Activated CD4-positive, alpha-beta T cell treated with anti-CD3 and anti-CD28 coated beads, Interleukin-2, amount 10 ng/mL, durations not matched to agents 7 days and 5 days (primary cell): Measurements from ENCODE around the gene RAMP3. TPM values are rescaled to one million over a fixed set of nuclear protein-coding genes. Genes with fewer than 3 reads are reported as not detected.

Experiments used
- CTCF ChIA-PET: fragments of 350-600 bp; sonication (Branson Sonifier 250); formaldehyde crosslinking; loops from one replicate; lab custom pipeline; 2021; ENCODE audit warnings: antibody characterized with exemption; lab: Charles Lee
- POLR2A ChIA-PET: fragments of 350-600 bp; sonication (Branson Sonifier 250); formaldehyde crosslinking; loops from one replicate; lab custom pipeline; 2021; ENCODE audit warnings: antibody characterized with exemption; lab: Charles Lee
- DNase-seq: peaks from one replicate; pipeline ENCODE4 v3.0.0-alpha.2; 2020
- H3K27ac Mint-ChIP-seq: one replicate; pipeline ENCODE4 v1.8.0; 2021; ENCODE audit warnings: mild to moderate bottlenecking, moderate library complexity, mixed read lengths
- H3K27me3 Mint-ChIP-seq: one replicate; pipeline ENCODE4 v1.8.0; 2021; ENCODE audit warnings: mixed read lengths
- H3K36me3 Mint-ChIP-seq: one replicate; pipeline ENCODE4 v1.8.0; 2021; ENCODE audit warnings: low read depth, mixed read lengths
- H3K4me1 Mint-ChIP-seq: one replicate; pipeline ENCODE4 v1.8.0; 2021; ENCODE audit warnings: mixed read lengths
- H3K4me3 Mint-ChIP-seq: one replicate; pipeline ENCODE4 v1.8.0; 2021; ENCODE audit warnings: mild to moderate bottlenecking, moderate library complexity, mixed read lengths
- H3K9me3 Mint-ChIP-seq: one replicate; pipeline ENCODE4 v1.8.0; 2021; ENCODE audit warnings: mixed read lengths
- total RNA-seq, 2 experiments: library from RNA; stranded (reverse); gene quantifications; one replicate each; pipeline ENCODE4 v1.2.3, GENCODE V29; 2021

Gene RAMP3
- total RNA-seq, 2 experiments from 2014 or later = not detected

- ChIA-PET POLR2A (no interaction called here), CTCF (interaction anchor here (0.6 kb wide), 1 partner anchor 1064 kb away, joined by 3 read pairs; no protein-coding TSS in a partner anchor)
- H3K9me3 Mint-ChIP-seq = no peaks in the 10 kb centered on the region
- H3K36me3 Mint-ChIP-seq = no peaks in the 10 kb centered on the region
- H3K4me3 Mint-ChIP-seq = no peak overlapping the region
- H3K27ac Mint-ChIP-seq = no peak overlapping the region
- H3K4me1 Mint-ChIP-seq = no peaks in the 10 kb centered on the region
- peaks cover 17% of the 10 kb centered on the region for H3K27me3 Mint-ChIP-seq
- peak; percentile 14 for DNase-seq
These were observed 67.2 kb downstream of the RAMP3 start for GRCh38 chr7:45224832-45225231.

GRCh38 chr7:45225311-45225947 lies 67.8 kb downstream of the RAMP3 start:
- peaks cover 16% of the 10 kb centered on the region for H3K27me3 Mint-ChIP-seq
- POLR2A ChIA-PET = no interaction called here
- no peak overlapping the region for H3K27ac Mint-ChIP-seq
- H3K9me3 Mint-ChIP-seq = no peaks in the 10 kb centered on the region
- H3K4me3 Mint-ChIP-seq = no peak overlapping the region
- CTCF ChIA-PET = no interaction called here
- DNase-seq = no peak
- no peaks in the 10 kb centered on the region for H3K36me3 Mint-ChIP-seq
- peaks cover 5% of the 10 kb centered on the region for H3K4me1 Mint-ChIP-seq

GRCh38 chr7:45225948-45226335 lies 68.4 kb downstream of the RAMP3 start:
- peaks cover 17% of the 10 kb centered on the region for H3K27me3 Mint-ChIP-seq
- DNase-seq = no peak
- peaks cover 6% of the 10 kb centered on the region for H3K4me1 Mint-ChIP-seq
- no peaks in the 10 kb centered on the region for H3K9me3 Mint-ChIP-seq
- no peak overlapping the region for H3K4me3 Mint-ChIP-seq
- CTCF ChIA-PET = interaction anchor here (1.2 kb wide), 1 partner anchor 48 kb away, joined by 3 read pairs; no protein-coding TSS in a partner anchor
- no peaks in the 10 kb centered on the region for H3K36me3 Mint-ChIP-seq
- H3K27ac Mint-ChIP-seq = no peak overlapping the region
- POLR2A ChIA-PET = no interaction called here

GRCh38 chr7:45229156-45229920 lies 71.7 kb downstream of the RAMP3 start:
- Mint-ChIP-seq H3K36me3 (no peaks in the 10 kb centered on the region), H3K9me3 (no peaks in the 10 kb centered on the region), H3K27ac (no peak overlapping the region), H3K4me1 (peaks cover 8% of the 10 kb centered on the region), H3K27me3 (peaks cover 33% of the 10 kb centered on the region), H3K4me3 (no peak overlapping the region)
- no peak for DNase-seq
- POLR2A ChIA-PET = no interaction called here
- CTCF ChIA-PET = no interaction called here

GRCh38 chr7:45230083-45230482 lies 72.5 kb downstream of the RAMP3 start:
- Mint-ChIP-seq H3K27ac (no peak overlapping the region), H3K36me3 (no peaks in the 10 kb centered on the region), H3K27me3 (peaks cover 37% of the 10 kb centered on the region), H3K4me1 (peaks cover 8% of the 10 kb centered on the region), H3K9me3 (no peaks in the 10 kb centered on the region), H3K4me3 (no peak overlapping the region)
- ChIA-PET CTCF (no interaction called here), POLR2A (no interaction called here)
- no peak for DNase-seq

GRCh38 chr7:45230611-45231165 lies 73.1 kb downstream of the RAMP3 start:
- Mint-ChIP-seq H3K4me1 (peaks cover 8% of the 10 kb centered on the region), H3K27ac (no peak overlapping the region), H3K27me3 (peaks cover 39% of the 10 kb centered on the region), H3K4me3 (no peak overlapping the region), H3K9me3 (no peaks in the 10 kb centered on the region), H3K36me3 (no peaks in the 10 kb centered on the region)
- ChIA-PET POLR2A (no interaction called here), CTCF (no interaction called here)
- DNase-seq = no peak

GRCh38 chr7:45233249-45233775 lies 75.7 kb downstream of the RAMP3 start:
- Mint-ChIP-seq H3K27me3 (peaks cover 50% of the 10 kb centered on the region), H3K36me3 (no peaks in the 10 kb centered on the region), H3K9me3 (no peaks in the 10 kb centered on the region), H3K27ac (no peak overlapping the region), H3K4me1 (peaks cover 8% of the 10 kb centered on the region), H3K4me3 (no peak overlapping the region)
- no peak for DNase-seq
- ChIA-PET CTCF (interaction anchor here (1.2 kb wide), 1 partner anchor 17 kb away, joined by 3 read pairs; no protein-coding TSS in a partner anchor), POLR2A (no interaction called here)

Other genes with a start within 250 kb of the RAMP3 start
- gene MYO1G, start 178.8 kb upstream of the RAMP3 start, total RNA-seq = 100 to 1,000 TPM; 414 to 457 TPM
- gene CCM2, start 157.6 kb upstream of the RAMP3 start, total RNA-seq = 100 to 1,000 TPM; 134 TPM
- gene NACAD, start 68.8 kb upstream of the RAMP3 start, total RNA-seq = not detected
- gene TBRG4, start 46.1 kb upstream of the RAMP3 start, total RNA-seq = 100 to 1,000 TPM in 1 of 2 experiments, 10 to 100 TPM in 1; 98.9 to 102 TPM